ENCODE results near the gene CTNNBL1.

Gene CTNNBL1

GRCh38 chr20:37882961-37883712 is 189.3 kb downstream of the CTNNBL1 start:
- DNase-seq, result no peak

- DNase-seq, result no peak
These were observed 191.2 kb downstream of the CTNNBL1 start for GRCh38 chr20:37885042-37885441.

GRCh38 chr20:37885593-37886503 is 192.0 kb downstream of the CTNNBL1 start:
- no peak for DNase-seq

- no peak for DNase-seq
These were observed 193.0 kb downstream of the CTNNBL1 start for GRCh38 chr20:37886851-37887297.

GRCh38 chr20:37888641-37889040 is 194.8 kb downstream of the CTNNBL1 start:
- DNase-seq, result no peak

GRCh38 chr20:37890108-37890507 is 196.3 kb downstream of the CTNNBL1 start:
- no peak for DNase-seq

- no peak for DNase-seq
These were observed 196.8 kb downstream of the CTNNBL1 start for GRCh38 chr20:37890643-37891042.

- no peak for DNase-seq
These were observed 198.2 kb downstream of the CTNNBL1 start for GRCh38 chr20:37892001-37892400.

- DNase-seq, result no peak
These were observed 199.9 kb downstream of the CTNNBL1 start for GRCh38 chr20:37893566-37894241.

GRCh38 chr20:37894454-37894853 is 200.6 kb downstream of the CTNNBL1 start:
- no peak for DNase-seq

GRCh38 chr20:37895166-37895565 is 201.3 kb downstream of the CTNNBL1 start:
- DNase-seq, result no peak

- no peak for DNase-seq
These were observed 203.2 kb downstream of the CTNNBL1 start for GRCh38 chr20:37896932-37897548.

- DNase-seq, result peak; percentile 22
These were observed 204.6 kb downstream of the CTNNBL1 start for GRCh38 chr20:37898233-37899104.

- no peak for DNase-seq
These were observed 205.5 kb downstream of the CTNNBL1 start for GRCh38 chr20:37899105-37900045.

GRCh38 chr20:37901240-37901639 is 207.4 kb downstream of the CTNNBL1 start:
- DNase-seq, result no peak

- DNase-seq, result peak; percentile 41
These were observed 208.0 kb downstream of the CTNNBL1 start for GRCh38 chr20:37901654-37902503.

- peak; percentile 37 for DNase-seq
These were observed 208.9 kb downstream of the CTNNBL1 start, which contains the start of gene VSTM2L for GRCh38 chr20:37902504-37903313. VSTM2L (plus strand) TSS chr20:37903127; CDS start chr20:37903351, 224 bp downstream.

- peak; percentile 12 for DNase-seq
These were observed 209.6 kb downstream of the CTNNBL1 start for GRCh38 chr20:37903317-37904007.

Data from activated CD4-positive, alpha-beta T cell treated with anti-CD3 and anti-CD28 coated beads for 48 hours (primary cell).